HS-27A (cell line): ENCODE measurements around the gene MICALL1.

Experiments
- DNase-seq: peaks from one replicate; pipeline ENCODE4 v3.0.0-alpha.2; 2012; ENCODE audit warnings: low read depth, missing footprints

The MICALL1 gene

DNA sequence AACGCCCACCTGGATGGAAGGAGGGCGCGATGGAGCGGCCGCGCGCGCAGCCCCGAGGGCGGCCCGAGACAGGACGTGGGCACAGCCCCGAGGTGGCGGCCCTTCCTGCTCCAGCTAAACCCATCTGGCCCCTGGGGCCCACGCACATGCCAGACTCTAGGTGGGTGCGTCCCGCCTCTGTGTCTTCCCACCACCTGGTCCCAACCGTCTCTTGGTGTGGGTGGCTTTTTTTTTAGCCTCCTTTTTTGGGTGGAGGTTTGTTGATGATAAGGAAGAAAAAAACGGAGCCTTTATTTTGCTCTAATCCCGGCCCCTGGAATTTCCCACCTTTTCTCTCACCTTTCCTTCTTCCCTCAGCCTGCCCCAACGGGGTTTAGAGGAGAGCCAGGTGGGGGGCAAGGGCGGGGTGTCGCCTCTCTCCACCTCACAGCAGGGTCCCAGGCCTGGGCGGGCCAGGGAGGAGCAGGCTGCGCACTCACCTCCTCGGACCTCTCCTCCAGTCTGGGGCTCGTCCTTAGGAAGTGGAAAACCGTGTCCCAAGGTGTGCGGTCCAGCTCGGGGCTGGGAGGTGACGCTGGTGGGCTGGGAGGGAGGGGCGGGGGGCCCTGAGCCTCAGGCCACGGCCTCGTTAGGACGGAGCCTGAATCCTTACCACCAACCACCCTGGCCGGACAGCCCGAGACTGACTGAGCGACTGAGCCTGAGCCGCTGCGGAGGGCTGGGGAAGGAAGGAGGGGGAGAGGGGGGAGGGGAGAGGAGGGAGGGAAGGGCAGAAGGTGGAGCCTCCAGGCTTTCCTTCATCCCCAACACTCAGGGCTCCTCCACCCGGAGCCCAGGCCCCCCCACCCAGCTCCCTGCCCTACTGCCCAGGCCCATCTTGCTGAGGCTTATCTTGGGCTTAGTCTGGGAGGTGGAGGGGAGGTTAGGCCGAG is 78.0 kb downstream of the MICALL1 start, which contains the start of gene SOX10:
SOX10 (minus strand) TSS at position 696 of the 932 bp plus-strand sequence. CDS start 771 bp downstream, outside the sequence.
- no peak for DNase-seq

GRCh38 chr22:37985050-37985585 is 79.0 kb downstream of the MICALL1 start:
- DNase-seq: no peak

DNA sequence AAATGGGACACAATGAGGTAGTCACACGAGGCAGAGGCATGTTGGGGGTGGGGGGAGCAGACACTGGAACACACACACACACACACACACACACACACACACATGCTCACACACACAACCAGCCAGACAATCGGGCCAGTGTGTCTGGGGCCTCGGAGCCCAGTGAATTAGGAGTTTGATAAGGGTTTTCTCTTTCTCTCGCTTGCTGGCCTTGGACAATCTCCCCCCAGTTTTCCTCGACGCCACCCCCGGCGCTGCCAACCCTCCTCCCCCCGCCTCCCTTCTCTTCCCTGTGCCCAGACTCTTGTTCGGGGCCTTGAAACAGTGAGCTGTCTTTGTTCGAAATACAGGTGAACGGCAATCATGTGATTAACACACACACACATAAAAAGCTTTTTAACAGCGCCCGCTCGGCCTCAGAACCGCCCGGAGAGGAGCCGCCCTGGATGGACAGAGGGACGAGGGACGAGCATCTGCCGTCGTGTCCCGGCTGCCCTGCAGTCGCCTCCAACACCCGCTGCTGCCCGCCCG is 79.7 kb downstream of the MICALL1 start:
- no peak for DNase-seq

DNA sequence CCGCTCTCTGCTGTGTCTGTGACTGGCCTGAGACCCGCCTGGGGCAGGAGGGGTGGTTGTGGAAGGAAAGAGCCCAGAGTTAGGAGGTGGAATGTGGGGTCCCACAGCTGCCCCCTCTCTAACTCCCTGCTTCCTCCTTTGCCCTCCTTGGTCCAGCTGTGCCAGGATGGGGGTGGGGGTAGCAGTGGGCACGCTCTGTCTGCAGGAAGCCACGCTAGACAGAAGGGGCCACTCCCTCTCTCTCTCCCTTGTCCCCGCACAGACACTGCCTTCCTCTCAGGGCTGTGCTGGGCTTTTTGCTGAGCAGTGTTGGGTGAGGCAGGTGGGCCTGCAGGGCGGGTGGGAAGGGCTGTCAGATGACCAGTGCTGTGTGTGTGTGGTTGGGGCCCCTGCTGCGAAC is 80.3 kb downstream of the MICALL1 start:
- DNase-seq: no peak

DNA sequence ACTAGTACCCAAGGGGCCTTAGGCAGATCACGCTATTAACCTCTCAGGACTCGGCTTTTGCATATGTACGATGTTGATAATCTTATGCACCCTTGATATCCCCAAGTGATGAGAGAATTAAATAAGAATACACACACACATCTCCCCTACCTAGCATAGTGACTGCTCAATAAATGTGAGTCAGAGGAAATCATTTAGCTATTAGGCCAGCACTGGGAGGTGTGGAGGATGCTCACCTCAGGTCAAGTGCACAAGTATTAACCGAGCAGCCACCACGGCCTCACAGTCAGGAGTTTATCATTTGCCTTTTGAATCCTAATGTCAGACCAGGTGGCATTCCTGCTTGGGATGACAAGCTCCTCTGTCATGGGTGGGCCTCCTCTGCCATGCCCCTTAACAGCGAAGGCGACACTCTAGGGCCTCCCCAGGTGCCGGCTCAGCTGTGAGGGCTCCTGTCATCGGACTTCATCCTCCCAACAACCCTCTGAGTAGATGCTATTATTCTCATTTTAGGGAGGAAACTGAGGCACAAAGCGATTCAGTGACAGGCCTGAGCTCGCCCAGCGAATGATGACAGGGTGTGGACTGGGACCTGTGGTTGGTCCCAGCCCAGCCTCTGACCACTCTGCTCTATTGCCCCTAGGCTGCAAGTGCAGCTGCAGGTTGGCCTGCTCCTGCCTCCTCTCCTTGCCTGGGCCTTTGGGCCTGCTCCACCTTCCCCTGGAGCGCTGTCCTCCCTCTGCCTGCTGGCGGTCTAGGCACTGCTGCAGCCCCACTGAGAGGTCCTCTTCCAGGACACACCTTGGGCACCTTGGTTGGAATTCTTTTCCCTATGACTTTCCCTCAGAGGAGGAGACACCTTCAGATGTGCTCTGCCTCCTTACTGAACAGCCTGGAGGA is 83.3 kb downstream of the MICALL1 start:
- DNase-seq: no peak

DNA sequence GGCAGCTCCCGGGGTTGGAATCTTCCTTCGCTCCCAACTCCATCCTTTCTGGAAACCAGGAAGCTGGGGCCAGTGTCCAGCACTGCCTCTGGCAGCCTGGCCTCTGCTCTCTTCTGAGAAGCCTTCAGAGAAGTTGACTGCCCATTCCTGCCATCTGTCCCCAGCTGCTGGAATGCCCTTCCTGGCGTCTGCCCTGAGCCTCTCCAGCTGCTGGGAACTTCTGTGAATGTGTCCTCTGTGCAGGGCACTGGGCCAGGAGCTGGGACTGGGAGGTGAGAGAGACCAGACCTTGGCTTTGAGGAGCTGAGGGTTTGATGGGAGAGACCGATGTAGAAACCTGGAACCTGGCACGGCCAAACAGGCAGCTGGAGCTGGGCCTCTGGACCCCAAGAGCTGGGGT is 84.2 kb downstream of the MICALL1 start:
- no peak for DNase-seq

DNA sequence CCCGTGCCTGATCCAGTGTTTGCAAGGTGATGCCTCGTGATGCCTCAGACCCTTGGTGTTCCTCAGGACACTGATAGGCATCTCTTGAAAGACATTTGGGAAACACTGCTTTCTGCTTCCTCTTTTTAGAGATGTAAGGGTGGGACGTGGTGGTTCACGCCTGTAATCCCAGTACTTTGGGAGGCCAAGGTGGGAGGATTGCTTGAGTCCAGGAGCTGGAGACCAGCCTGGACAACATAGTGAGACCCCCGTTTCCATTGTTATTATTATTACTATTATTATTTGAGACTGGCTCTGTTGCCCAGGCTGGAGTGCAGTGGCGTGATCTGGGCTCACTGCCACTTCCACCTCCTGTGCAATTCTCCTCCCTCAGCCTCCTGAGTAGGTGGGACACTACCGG is 84.8 kb downstream of the MICALL1 start:
- no peak for DNase-seq

- DNase-seq: no peak
Measured at GRCh38 chr22:37991731-37992442, 85.8 kb downstream of the MICALL1 start.
